Fibroblast of lung (primary cell): ENCODE measurements around the gene UTP11.

Experiments used
- CTCF ChIP-seq, 2 donors: IDR thresholded peaks in 1 of 2; conservative IDR thresholded peaks in 1 of 2; 1 replicate in 1 of 2; 2 replicates in 1 of 2; pipeline ENCODE4 v1.5.1; 2011 to 2012; ENCODE audit warnings: low read length in 2 of 2, control low read depth in 1 of 2, inconsistent platforms in 1 of 2, low read depth in 1 of 2, mild to moderate bottlenecking in 1 of 2
- EZH2 ChIP-seq: IDR thresholded peaks from 2 replicates; pipeline ENCODE4 v1.5.1; 2012; ENCODE audit warnings: low read length, control low read depth, mild to moderate bottlenecking; ENCODE audit errors: missing control alignments

GRCh38 chr1:38006008-38006828, 6.3 kb upstream of the UTP11 start:
- TF ChIP-seq CTCF (conservative IDR thresholded peaks at IDR 0.05 in 1 of 2, IDR thresholded peaks at IDR 0.05 in 1 of 2; ENCODE audit: low read depth in 1 of 2, low read length in 2 of 2) (no peak), EZH2 (no peak)
